ENCODE data around the gene SLC4A1. TPM values are rescaled to one million over a fixed set of nuclear protein-coding genes. Genes with fewer than 3 reads are reported as not detected.

Gene SLC4A1
- total and polyA plus RNA-seq, 2 experiments from 2014 or later, result not detected

DNA sequence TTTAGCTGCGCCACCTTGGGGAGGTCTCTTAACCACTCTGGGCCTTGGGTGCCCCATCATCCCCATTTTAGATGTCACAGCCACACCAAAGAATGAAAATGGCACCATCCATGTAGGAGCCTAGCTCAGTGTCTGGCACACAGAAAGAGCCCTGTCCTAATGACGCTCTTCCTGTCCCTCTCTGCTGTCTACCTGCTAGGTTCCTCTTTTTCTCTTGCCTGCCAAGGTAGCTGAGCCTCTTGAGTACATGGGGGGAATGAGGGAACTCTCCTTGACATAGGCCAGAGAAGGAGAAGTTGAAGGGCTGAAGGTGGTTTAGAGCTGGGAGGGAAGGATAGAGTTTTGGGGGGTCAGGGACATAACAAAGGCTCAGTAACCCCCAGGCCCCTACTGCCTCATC, 42.3 kb upstream of the SLC4A1 start:
- Histone ChIP-seq H3K36me3 (replicated peaks; ENCODE audit: insufficient read depth, low read depth) (no peaks in the 10 kb centered on the region), H3K9me2 (replicated peaks; ENCODE audit: insufficient read depth) (no peaks in the 10 kb centered on the region), H3K79me2 (no peaks in the 10 kb centered on the region), H3K4me1 (ENCODE audit: insufficient read depth) (peaks cover 9% of the 10 kb centered on the region), H3K27me3 (peaks cover 32% of the 10 kb centered on the region), H3K27ac (no peak overlapping the region), H3K4me2 (no peak overlapping the region), H3K4me3 (no peak overlapping the region), H2AFZ (no peak overlapping the region), H4K20me1 (ENCODE audit: insufficient read depth, poor library complexity, severe bottlenecking) (no peaks in the 10 kb centered on the region), H3K9me3 (ENCODE audit: low read depth) (no peaks in the 10 kb centered on the region)
- 94% methylated on average over 2 of the region's 2 CpGs for WGBS (ENCODE audit: low lambda C conversion rate, missing lambda C conversion rate)
- TF ChIP-seq EZH2 (IDR thresholded peaks at IDR 0.05; ENCODE audit: borderline replicate concordance) (no peak), EZH2phosphoT487 (IDR thresholded peaks at IDR 0.05; ENCODE audit: low read depth, severe bottlenecking, unreplicated experiment) (no peak), CTCF (IDR thresholded peaks at IDR 0.05; ENCODE audit: poor library complexity) (no peak)
- no peak for DNase-seq (ENCODE audit: low spot score)

- no peak overlapping the region for H2AFZ ChIP-seq
- H3K27ac ChIP-seq, result no peak overlapping the region
- no peaks in the 10 kb centered on the region for H3K36me3 ChIP-seq (replicated peaks; ENCODE audit: insufficient read depth, low read depth)
- H4K20me1 ChIP-seq (ENCODE audit: insufficient read depth, poor library complexity, severe bottlenecking), result no peaks in the 10 kb centered on the region
- WGBS (ENCODE audit: low lambda C conversion rate, missing lambda C conversion rate), result 75% methylated on average over 5 of the region's 5 CpGs
- H3K4me1 ChIP-seq (ENCODE audit: insufficient read depth), result peaks cover 9% of the 10 kb centered on the region
- H3K79me2 ChIP-seq, result no peaks in the 10 kb centered on the region
- H3K4me3 ChIP-seq, result no peak overlapping the region
- DNase-seq (ENCODE audit: low spot score), result no peak
- no peaks in the 10 kb centered on the region for H3K9me2 ChIP-seq (replicated peaks; ENCODE audit: insufficient read depth)
- no peak overlapping the region for H3K4me2 ChIP-seq
- no peaks in the 10 kb centered on the region for H3K9me3 ChIP-seq (ENCODE audit: low read depth)
- TF ChIP-seq EZH2 (IDR thresholded peaks at IDR 0.05; ENCODE audit: borderline replicate concordance) (no peak), EZH2phosphoT487 (IDR thresholded peaks at IDR 0.05; ENCODE audit: low read depth, severe bottlenecking, unreplicated experiment) (no peak), CTCF (IDR thresholded peaks at IDR 0.05; ENCODE audit: poor library complexity) (no peak)
- H3K27me3 ChIP-seq, result peaks cover 26% of the 10 kb centered on the region
Observed at GRCh38 chr17:44309472-44309871, 41.5 kb upstream of the SLC4A1 start.

DNA sequence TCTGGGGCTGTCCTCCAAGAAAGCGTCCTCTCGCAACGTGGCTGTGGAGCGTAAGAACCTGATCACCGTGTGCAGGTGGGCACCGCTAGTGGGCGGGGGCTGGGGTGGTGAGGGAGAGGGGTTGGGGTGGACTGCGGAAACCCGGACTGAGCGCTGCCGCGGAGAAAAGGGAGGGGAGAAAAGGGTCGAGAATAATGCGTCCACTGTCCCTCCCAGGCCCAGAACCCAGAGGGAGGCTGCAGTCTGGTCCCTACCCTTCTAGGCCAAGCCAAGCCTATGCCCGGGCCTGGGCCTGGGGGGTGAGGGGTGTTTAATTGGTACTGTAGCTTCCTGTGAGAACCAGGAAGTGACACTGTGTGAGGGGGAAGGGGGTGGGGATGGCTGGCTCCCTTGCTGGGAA, 40.9 kb upstream of the SLC4A1 start:
- TF ChIP-seq CTCF (IDR thresholded peaks at IDR 0.05; ENCODE audit: poor library complexity) (no peak), EZH2 (IDR thresholded peaks at IDR 0.05; ENCODE audit: borderline replicate concordance) (no peak), EZH2phosphoT487 (IDR thresholded peaks at IDR 0.05; ENCODE audit: low read depth, severe bottlenecking, unreplicated experiment) (no peak)
- Histone ChIP-seq H4K20me1 (ENCODE audit: insufficient read depth, poor library complexity, severe bottlenecking) (no peaks in the 10 kb centered on the region), H3K4me3 (no peak overlapping the region), H2AFZ (no peak overlapping the region), H3K9me3 (ENCODE audit: low read depth) (no peaks in the 10 kb centered on the region), H3K27ac (no peak overlapping the region), H3K4me1 (ENCODE audit: insufficient read depth) (peaks cover 9% of the 10 kb centered on the region), H3K79me2 (no peaks in the 10 kb centered on the region), H3K36me3 (replicated peaks; ENCODE audit: insufficient read depth, low read depth) (no peaks in the 10 kb centered on the region), H3K4me2 (peak overlapping the region; percentile 89), H3K9me2 (replicated peaks; ENCODE audit: insufficient read depth) (no peaks in the 10 kb centered on the region), H3K27me3 (peaks cover 20% of the 10 kb centered on the region)
- DNase-seq (ENCODE audit: low spot score), result no peak
- 3% methylated on average over 4 of the region's 15 CpGs for WGBS (ENCODE audit: low lambda C conversion rate, missing lambda C conversion rate)
